Endodermal cell (in vitro differentiated cells): ENCODE measurements around the gene PRICKLE2. TPM values are rescaled to one million over a fixed set of nuclear protein-coding genes. Genes with fewer than 3 reads are reported as not detected.

Experiments
- DNase-seq: peaks from one replicate; pipeline ENCODE4 v3.0.0-alpha.2; 2017
- H3K27ac ChIP-seq: 2 replicates; pipeline ENCODE4 v1.5.1; 2013; ENCODE audit warnings: mild to moderate bottlenecking, low read depth, low read length, moderate library complexity
- H3K27me3 ChIP-seq: 2 replicates; pipeline ENCODE4 v1.6.1; 2013; ENCODE audit warnings: mild to moderate bottlenecking, low read length, moderate library complexity; ENCODE audit not compliant: insufficient read depth, control insufficient read depth, poor library complexity, severe bottlenecking
- H3K36me3 ChIP-seq: 2 replicates; pipeline ENCODE4 v1.7.0; 2013; ENCODE audit warnings: mild to moderate bottlenecking, low read length, moderate library complexity; ENCODE audit not compliant: control insufficient read depth, insufficient read depth
- H3K4me1 ChIP-seq: one replicate; pipeline ENCODE4 v1.7.0; 2013; ENCODE audit warnings: low read length; ENCODE audit not compliant: control insufficient read depth, insufficient read depth
- H3K4me3 ChIP-seq: 2 replicates; pipeline ENCODE4 v1.5.1; 2013; ENCODE audit warnings: mild to moderate bottlenecking, low read length, moderate library complexity
- H3K9ac ChIP-seq: 2 replicates; pipeline ENCODE4 v1.6.1; 2013; ENCODE audit warnings: mild to moderate bottlenecking, low read length, moderate library complexity; ENCODE audit not compliant: poor library complexity, severe bottlenecking; ENCODE audit errors: extremely low read depth
- H3K9me3 ChIP-seq: 2 replicates; pipeline ENCODE4 v1.6.1; 2013; ENCODE audit warnings: mild to moderate bottlenecking, low read length, moderate library complexity; ENCODE audit not compliant: control insufficient read depth
- H3K27ac Mint-ChIP-seq: 2 replicates; pipeline ENCODE4 v1.8.0; 2020; ENCODE audit warnings: mixed read lengths
- H3K27me3 Mint-ChIP-seq: 2 replicates; pipeline ENCODE4 v1.8.0; 2021; ENCODE audit warnings: mild to moderate bottlenecking, mixed read lengths; ENCODE audit not compliant: insufficient read depth
- H3K36me3 Mint-ChIP-seq: 2 replicates; pipeline ENCODE4 v1.8.0; 2020; ENCODE audit warnings: low read depth, mixed read lengths
- H3K4me1 Mint-ChIP-seq: 2 replicates; pipeline ENCODE4 v1.8.0; 2020; ENCODE audit warnings: mixed read lengths
- H3K4me3 Mint-ChIP-seq: 2 replicates; pipeline ENCODE4 v1.8.0; 2020; ENCODE audit warnings: mild to moderate bottlenecking, moderate library complexity, mixed read lengths
- H3K9me3 Mint-ChIP-seq: 2 replicates; pipeline ENCODE4 v1.8.0; 2020; ENCODE audit warnings: mild to moderate bottlenecking, mixed read lengths
- CTCF ChIP-seq: fragments of 200-600 bp; sonication (generic); conservative IDR thresholded peaks from 2 replicates; pipeline ENCODE4 v1.5.0; 2021; ENCODE audit warnings: antibody characterized with exemption, mild to moderate bottlenecking
- WGBS, 2 experiments: methylation state at CpG; one replicate each; pipeline versions ENCODE4 v1.1.5 to v1.1.7; 2013; ENCODE audit warnings: missing lambda C conversion rate in 2 of 2, mixed read lengths in 1 of 2; ENCODE audit not compliant: insufficient coverage in 1 of 2, insufficient read length in 1 of 2; 5-methylcytosine and 5-hydroxymethylcytosine counted together
- total RNA-seq, 2 donors: library from RNA; stranded (reverse); fragmentation: NEBNext Ultra II Directional in 1 of 2; extraction: Animal tissue kit (Norgen Biotek cat#: 25700) in 1 of 2; gene quantifications; 2 replicates in 1 of 2; 3 replicates in 1 of 2; pipeline ENCODE4 v1.2.1, GENCODE V29; 2021

The PRICKLE2 gene
- total RNA-seq, 2 donors from 2014 or later: 8.5 to 10.4 TPM

DNA sequence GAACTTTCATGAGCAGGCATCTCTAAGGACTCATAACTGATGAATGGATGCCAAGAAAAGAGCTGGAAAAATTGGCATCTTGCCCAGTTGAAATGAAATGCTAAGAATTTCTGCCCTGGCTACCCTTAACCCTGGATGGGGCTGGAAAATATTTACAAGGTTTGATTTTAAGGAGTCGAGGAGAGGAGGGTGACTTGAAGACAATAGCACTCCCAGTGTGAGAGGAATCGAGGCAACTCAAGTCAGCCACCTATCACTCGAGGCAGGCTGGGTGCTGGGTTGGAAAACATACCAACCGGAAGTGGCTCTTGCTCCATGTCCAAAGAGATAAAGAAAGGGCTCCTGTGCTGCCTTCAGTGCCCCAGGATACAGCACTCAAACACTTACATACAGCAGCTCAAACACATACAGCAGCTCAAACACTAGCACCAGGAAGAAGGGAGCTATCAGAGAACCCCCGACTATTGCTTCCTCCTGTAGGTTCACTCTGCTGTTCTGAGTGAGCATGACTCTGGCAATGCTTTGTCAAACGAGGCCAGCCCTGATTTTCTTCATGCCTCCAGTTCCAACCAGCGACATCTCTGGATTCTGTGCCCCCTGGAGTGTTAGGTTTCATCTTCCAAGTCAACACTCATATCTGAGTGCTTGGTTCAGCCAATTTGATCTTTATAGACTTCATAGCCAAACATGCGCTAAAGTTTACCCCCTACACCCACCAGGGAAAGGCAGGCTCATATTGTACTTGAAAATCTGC is 4.9 kb downstream of the PRICKLE2 start:
- Mint-ChIP-seq H3K9me3 (no peaks in the 10 kb centered on the region), H3K27ac (no peak overlapping the region), H3K4me3 (no peak overlapping the region), H3K4me1 (peaks cover 55% of the 10 kb centered on the region), H3K36me3 (no peaks in the 10 kb centered on the region), H3K27me3 (peaks cover 20% of the 10 kb centered on the region)
- Histone ChIP-seq H3K9ac (no peak overlapping the region), H3K27ac (no peak overlapping the region), H3K36me3 (no peaks in the 10 kb centered on the region), H3K4me3 (no peak overlapping the region), H3K9me3 (no peaks in the 10 kb centered on the region), H3K27me3 (no peaks in the 10 kb centered on the region), H3K4me1 (peaks cover 16% of the 10 kb centered on the region)
- no peak for TF ChIP-seq CTCF
- DNase-seq: no peak
- 66 to 67% methylated on average over 7 to 8 of the region's 8 CpGs for WGBS, 2 experiments

DNA sequence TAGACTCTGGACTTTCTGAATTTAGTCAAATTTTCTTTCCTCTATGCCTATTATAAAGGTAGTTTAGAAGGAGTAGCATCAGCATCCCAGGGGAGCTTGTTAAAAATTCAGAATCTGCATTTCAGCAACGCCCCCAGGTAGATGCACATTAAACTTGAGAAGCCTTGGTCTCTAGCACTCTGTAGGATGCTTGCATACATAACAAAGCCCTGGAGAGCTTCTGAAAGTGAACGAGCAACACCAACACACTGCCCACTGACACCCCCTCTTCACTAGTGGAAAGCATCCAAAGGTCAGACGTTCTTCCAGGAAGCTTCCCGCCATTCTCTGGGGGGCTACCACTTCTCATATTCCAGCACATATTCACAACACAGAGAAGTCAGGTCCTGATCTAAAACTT is 6.5 kb downstream of the PRICKLE2 start:
- Histone ChIP-seq H3K36me3 (no peaks in the 10 kb centered on the region), H3K27me3 (no peaks in the 10 kb centered on the region), H3K9ac (no peak overlapping the region), H3K4me3 (no peak overlapping the region), H3K27ac (no peak overlapping the region), H3K9me3 (no peaks in the 10 kb centered on the region), H3K4me1 (peaks cover 17% of the 10 kb centered on the region)
- 38 to 52% methylated on average over 3 to 4 of the region's 4 CpGs for WGBS, 2 experiments
- Mint-ChIP-seq H3K27me3 (peaks cover 20% of the 10 kb centered on the region), H3K36me3 (no peaks in the 10 kb centered on the region), H3K4me3 (no peak overlapping the region), H3K9me3 (no peaks in the 10 kb centered on the region), H3K27ac (no peak overlapping the region), H3K4me1 (peaks cover 59% of the 10 kb centered on the region)
- no peak for TF ChIP-seq CTCF
- no peak for DNase-seq

GRCh38 chr3:64218329-64218728 is 6.9 kb downstream of the PRICKLE2 start:
- no peaks in the 10 kb centered on the region for H3K9me3 Mint-ChIP-seq
- peaks cover 20% of the 10 kb centered on the region for H3K27me3 Mint-ChIP-seq
- peaks cover 58% of the 10 kb centered on the region for H3K4me1 Mint-ChIP-seq
- Histone ChIP-seq H3K9me3 (no peaks in the 10 kb centered on the region), H3K4me3 (no peak overlapping the region), H3K4me1 (peaks cover 14% of the 10 kb centered on the region), H3K27me3 (no peaks in the 10 kb centered on the region), H3K36me3 (no peaks in the 10 kb centered on the region), H3K27ac (no peak overlapping the region), H3K9ac (no peak overlapping the region)
- no peak for TF ChIP-seq CTCF
- no peak overlapping the region for H3K27ac Mint-ChIP-seq
- WGBS, 2 experiments: 94 to 100% methylated on average over 1 to 2 of the region's 3 CpGs
- H3K36me3 Mint-ChIP-seq: no peaks in the 10 kb centered on the region
- DNase-seq: no peak
- no peak overlapping the region for H3K4me3 Mint-ChIP-seq
